WTC11 (cell line): Measurements from ENCODE around the gene REPIN1. TPM values are rescaled to one million over a fixed set of nuclear protein-coding genes. Genes with fewer than 3 reads are reported as not detected.

Experiments used
- AFF4 ChIP-seq: sonication (generic); formaldehyde crosslinking; IDR thresholded peaks from 2 replicates; pipeline ENCODE4 v1.8.1; 2023; ENCODE audit warnings: mild to moderate bottlenecking, missing genetic modification reagents, borderline replicate concordance
- ARID4B ChIP-seq: sonication (generic); formaldehyde crosslinking; IDR thresholded peaks from 2 replicates; pipeline ENCODE4 v1.8.0; 2023; ENCODE audit warnings: missing genetic modification reagents, mild to moderate bottlenecking, borderline replicate concordance
- CREM ChIP-seq: sonication (generic); formaldehyde crosslinking; IDR thresholded peaks from 2 replicates; pipeline ENCODE4 v1.8.1; 2022; ENCODE audit warnings: mild to moderate bottlenecking, missing genetic modification reagents, moderate library complexity
- FOXK1 ChIP-seq: sonication (generic); formaldehyde crosslinking; IDR thresholded peaks from 2 replicates; pipeline ENCODE4 v1.8.0; 2022; ENCODE audit warnings: mild to moderate bottlenecking, moderate library complexity, missing genetic modification reagents
- FOXP4 ChIP-seq: sonication (generic); formaldehyde crosslinking; IDR thresholded peaks from 2 replicates; pipeline ENCODE4 v1.8.0; 2022; ENCODE audit warnings: mild to moderate bottlenecking, missing genetic modification reagents
- HMGA2 ChIP-seq: fragments of 250-450 bp; sonication (Bioruptor Pico); IDR thresholded peaks from 2 replicates; pipeline ENCODE4 v1.4.0; 2021; ENCODE audit warnings: mild to moderate bottlenecking, moderate library complexity
- KAT7 ChIP-seq: sonication (generic); formaldehyde crosslinking; IDR thresholded peaks from 2 replicates; pipeline ENCODE4 v1.8.1; 2023; ENCODE audit warnings: missing genetic modification reagents, mild to moderate bottlenecking, borderline replicate concordance
- MAX ChIP-seq: sonication (generic); formaldehyde crosslinking; IDR thresholded peaks from 2 replicates; pipeline ENCODE4 v1.8.0; 2022; ENCODE audit warnings: mild to moderate bottlenecking, missing genetic modification reagents
- NFATC4 ChIP-seq: fragments of 250-450 bp; sonication (Bioruptor Pico); IDR thresholded peaks from 2 replicates; pipeline ENCODE4 v1.9.0; 2021; ENCODE audit warnings: mild to moderate bottlenecking
- NFE2L1 ChIP-seq: sonication (generic); formaldehyde crosslinking; IDR thresholded peaks from 2 replicates; pipeline ENCODE4 v1.8.1; 2023; ENCODE audit warnings: missing genetic modification reagents
- PREB ChIP-seq: sonication (generic); formaldehyde crosslinking; IDR thresholded peaks from 2 replicates; pipeline ENCODE4 v1.8.1; 2022; ENCODE audit warnings: mild to moderate bottlenecking, missing genetic modification reagents, moderate library complexity, borderline replicate concordance
- PRRX2 ChIP-seq: fragments of 250-450 bp; sonication (Bioruptor Pico); IDR thresholded peaks from 2 replicates; pipeline ENCODE4 v1.8.0; 2021; ENCODE audit warnings: mild to moderate bottlenecking
- SMAD3 ChIP-seq: sonication (generic); formaldehyde crosslinking; IDR thresholded peaks from 2 replicates; pipeline ENCODE4 v1.8.0; 2022; ENCODE audit warnings: missing genetic modification reagents, mild to moderate bottlenecking, borderline replicate concordance
- STAT6 ChIP-seq: sonication (generic); formaldehyde crosslinking; conservative IDR thresholded peaks from 2 replicates; pipeline ENCODE4 v1.8.1; 2023; ENCODE audit warnings: mild to moderate bottlenecking, low read depth, missing genetic modification reagents, moderate library complexity
- TCF7 ChIP-seq: sonication (generic); formaldehyde crosslinking; IDR thresholded peaks from 2 replicates; pipeline ENCODE4 v1.8.0; 2022; ENCODE audit warnings: mild to moderate bottlenecking, low read depth, missing genetic modification reagents, moderate library complexity
- ZBTB21 ChIP-seq: sonication (generic); formaldehyde crosslinking; IDR thresholded peaks from 2 replicates; pipeline ENCODE4 v1.8.1; 2023; ENCODE audit warnings: mild to moderate bottlenecking, missing genetic modification reagents, borderline replicate concordance
- ZBTB43 ChIP-seq: sonication (generic); formaldehyde crosslinking; IDR thresholded peaks from 2 replicates; pipeline ENCODE4 v1.8.1; 2023; ENCODE audit warnings: mild to moderate bottlenecking, missing genetic modification reagents
- ZNF396 ChIP-seq: fragments of 250-450 bp; sonication (Bioruptor Pico); IDR thresholded peaks from 2 replicates; pipeline ENCODE4 v1.8.0; 2021; ENCODE audit warnings: mild to moderate bottlenecking, moderate library complexity, borderline replicate concordance
- total RNA-seq: library from RNA; stranded (reverse); gene quantifications from 3 replicates; pipeline ENCODE4 v1.2.3, GENCODE V29; 2021

REPIN1 gene
- total RNA-seq, 1 experiment from 2014 or later: 130 TPM

- TF ChIP-seq FOXP4 (CRISPR knock-in tag) (peak; percentile 39; the same call in 1 of the 2 replicates), KAT7 (CRISPR knock-in tag) (no peak), PREB (CRISPR knock-in tag) (no peak), NFE2L1 (peak; percentile 54; the same call in 1 of the 2 replicates), HMGA2 (CRISPR knock-in tag) (no peak), ZNF396 (CRISPR knock-in tag) (no peak), ZBTB43 (CRISPR knock-in tag) (peak; percentile 77; the same call in 1 of the 2 replicates), SMAD3 (CRISPR knock-in tag) (0 out of 2 replicates have a peak, but pooled peaks have one; percentile 29), STAT6 (CRISPR knock-in tag) (no peak), ARID4B (CRISPR knock-in tag) (0 out of 2 replicates have a peak, but pooled peaks have one; percentile 20), AFF4 (CRISPR knock-in tag) (no peak), FOXK1 (CRISPR knock-in tag) (peak; percentile 38; the same call in 1 of the 2 replicates), TCF7 (CRISPR knock-in tag) (0 out of 2 replicates have a peak, but pooled peaks have one; percentile 32), PRRX2 (no peak), NFATC4 (CRISPR knock-in tag) (no peak), CREM (peak; percentile 11; the same call in 1 of the 2 replicates), MAX (CRISPR knock-in tag) (no peak), ZBTB21 (CRISPR knock-in tag) (no peak)
Observed at GRCh38 chr7:150368884-150369747, 494 bp downstream of the REPIN1 start (continued).
